Bronchial epithelial cell (primary cell): ENCODE measurements around the gene CAMSAP2. TPM values are rescaled to one million over a fixed set of nuclear protein-coding genes. Genes with fewer than 3 reads are reported as not detected.

Experiments used
- DNase-seq: peaks from one replicate; pipeline ENCODE4 v3.0.0-alpha.2; 2010; ENCODE audit warnings: low read depth
- FAIRE-seq: peaks from 2 replicates; lab custom pipeline; 2011; peaks lifted over from hg19 to GRCh38; lab: Jason Lieb, UNC
- H3K27me3 ChIP-seq: 2 replicates; pipeline ENCODE4 v1.5.1; 2011; ENCODE audit warnings: low read length; ENCODE audit not compliant: control insufficient read depth, insufficient read depth
- H3K36me3 ChIP-seq: 2 replicates; pipeline ENCODE4 v1.5.1; 2011; ENCODE audit warnings: low read length; ENCODE audit not compliant: control insufficient read depth, insufficient read depth
- H3K4me3 ChIP-seq: 2 replicates; pipeline ENCODE4 v1.5.1; 2011; ENCODE audit warnings: mild to moderate bottlenecking, low read depth, low read length, control low read depth
- CTCF ChIP-seq: IDR thresholded peaks from 2 replicates; pipeline ENCODE4 v1.5.1; 2011; ENCODE audit warnings: mild to moderate bottlenecking, moderate library complexity, low read length, control low read depth, inconsistent platforms; ENCODE audit not compliant: insufficient read depth, severe bottlenecking
- total RNA-seq: library from RNA; depleted of rRNA; stranded (reverse); fragments of >200 nt; gene quantifications from 2 replicates; pipeline ENCODE4 v1.2.1, GENCODE V29; 2014

CAMSAP2 gene
- total RNA-seq, 1 donor from 2014 or later, result 75.0 TPM

GRCh38 chr1:200856716-200857357, 118.1 kb downstream of the CAMSAP2 start:
- peaks cover 10% of the 10 kb centered on the region for H3K36me3 ChIP-seq
- no peak overlapping the region for H3K4me3 ChIP-seq
- FAIRE-seq (no peak), DNase-seq (no peak)
- no peak for TF ChIP-seq CTCF
- no peaks in the 10 kb centered on the region for H3K27me3 ChIP-seq

GRCh38 chr1:200857804-200858203, 119.1 kb downstream of the CAMSAP2 start:
- TF ChIP-seq CTCF, result no peak
- H3K27me3 ChIP-seq, result no peaks in the 10 kb centered on the region
- no peak for DNase-seq
- no peak overlapping the region for H3K4me3 ChIP-seq
- FAIRE-seq, result no peak
- H3K36me3 ChIP-seq, result peaks cover 9% of the 10 kb centered on the region

DNA sequence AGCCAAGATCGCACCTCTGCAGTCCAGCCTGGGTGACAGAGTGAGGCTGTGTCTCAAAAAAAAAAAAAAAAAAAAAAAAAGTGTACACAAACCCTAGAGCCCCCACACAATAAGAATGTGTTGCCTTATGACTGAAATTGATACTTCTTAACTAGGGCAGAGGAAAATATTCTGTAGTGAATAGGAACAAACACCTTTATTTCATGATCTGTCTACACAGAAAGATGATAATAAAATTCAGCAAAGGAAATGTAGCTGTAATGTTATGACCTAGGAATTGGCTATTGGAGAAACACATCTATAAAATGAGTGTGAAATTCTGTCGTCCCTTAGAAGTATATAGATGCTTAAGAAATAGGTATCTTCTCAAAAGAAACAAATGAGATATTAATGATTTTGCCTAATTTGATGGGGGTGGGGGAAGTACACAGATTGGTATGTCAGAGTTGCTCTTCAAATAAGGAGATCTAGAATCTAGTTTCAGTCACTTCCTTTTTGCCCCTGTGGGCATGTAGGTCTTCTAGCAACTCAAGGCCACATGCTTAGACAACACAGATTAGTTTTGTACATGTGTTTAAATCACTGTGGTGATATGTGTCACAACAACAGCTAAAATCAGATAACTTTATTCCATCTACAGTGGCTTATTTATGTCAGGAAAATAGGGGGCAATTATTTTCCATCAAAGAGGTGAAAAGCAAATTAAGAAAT, 123.4 kb downstream of the CAMSAP2 start:
- no peaks in the 10 kb centered on the region for H3K27me3 ChIP-seq
- DNase-seq, result no peak
- FAIRE-seq, result no peak
- H3K36me3 ChIP-seq, result no peaks in the 10 kb centered on the region
- TF ChIP-seq CTCF, result no peak
- no peak overlapping the region for H3K4me3 ChIP-seq

DNA sequence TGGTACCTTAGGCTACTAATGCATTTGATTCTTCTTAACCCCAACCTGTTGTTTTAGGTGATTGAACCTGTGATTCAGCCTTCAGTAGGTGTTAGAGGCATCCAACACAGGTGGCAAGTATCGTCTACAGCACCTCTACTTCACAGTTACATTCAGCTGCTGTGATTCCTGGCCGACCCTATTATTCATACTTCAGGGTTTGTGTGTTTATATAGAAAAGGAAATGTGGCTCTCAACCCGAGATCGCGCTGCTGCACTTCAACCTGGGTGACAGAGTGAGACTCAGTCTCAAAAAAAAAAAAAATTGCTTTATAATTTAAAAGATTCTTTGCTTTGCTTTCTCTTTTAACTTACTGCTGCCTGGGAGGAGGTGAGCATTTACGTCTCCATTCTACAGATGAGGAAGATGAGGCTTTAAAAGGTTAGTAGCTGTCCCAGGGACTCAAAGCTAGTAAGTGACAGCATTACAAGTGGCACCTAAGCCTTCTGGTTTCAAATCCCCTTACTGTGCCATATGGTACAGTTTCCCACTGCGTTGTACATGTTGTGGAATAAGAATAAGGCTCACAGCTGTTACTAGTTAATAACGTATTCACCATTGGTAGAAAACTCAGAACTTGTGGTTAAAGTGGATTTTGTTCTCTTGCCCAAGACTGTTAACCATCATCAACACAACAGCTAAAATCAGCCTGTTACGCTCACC, 124.2 kb downstream of the CAMSAP2 start:
- DNase-seq (no peak), FAIRE-seq (no peak)
- H3K4me3 ChIP-seq, result no peak overlapping the region
- H3K27me3 ChIP-seq, result no peaks in the 10 kb centered on the region
- TF ChIP-seq CTCF, result no peak
- no peaks in the 10 kb centered on the region for H3K36me3 ChIP-seq

- Histone ChIP-seq H3K36me3 (no peaks in the 10 kb centered on the region), H3K27me3 (no peaks in the 10 kb centered on the region), H3K4me3 (no peak overlapping the region)
- FAIRE-seq (no peak), DNase-seq (no peak)
- TF ChIP-seq CTCF, result no peak
Measured at GRCh38 chr1:200866116-200866515, 127.4 kb downstream of the CAMSAP2 start.
